Measurements from ENCODE around the gene MAPK6.
"Not testable (repeated sequence)": the region's sequence is repeated elsewhere in the genome, so short reads cannot be mapped to it uniquely, and the experiment has no call there.

MAPK6 gene

DNA sequence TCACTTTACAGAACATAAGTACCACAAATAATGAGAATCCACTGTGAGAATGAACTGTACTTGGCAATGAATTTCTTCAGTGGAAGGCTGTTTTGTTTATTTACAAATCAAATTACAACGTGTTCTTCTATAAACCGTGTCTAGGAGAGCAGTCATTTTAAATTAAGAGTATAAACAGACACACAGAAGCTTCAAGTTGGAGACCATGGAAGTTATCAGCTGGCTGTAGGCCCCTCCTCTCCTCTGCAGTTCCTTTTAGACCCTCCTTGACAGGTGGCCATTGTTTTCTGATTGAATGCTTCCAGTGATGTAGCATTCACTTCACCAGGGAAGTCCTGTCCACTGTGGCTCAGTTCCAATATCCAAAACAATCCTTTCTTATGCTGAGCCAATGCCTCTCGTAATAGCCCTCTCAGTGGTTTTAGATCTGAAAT is 7.3 kb upstream of the MAPK6 start:
- DNase-seq, result no peak

DNA sequence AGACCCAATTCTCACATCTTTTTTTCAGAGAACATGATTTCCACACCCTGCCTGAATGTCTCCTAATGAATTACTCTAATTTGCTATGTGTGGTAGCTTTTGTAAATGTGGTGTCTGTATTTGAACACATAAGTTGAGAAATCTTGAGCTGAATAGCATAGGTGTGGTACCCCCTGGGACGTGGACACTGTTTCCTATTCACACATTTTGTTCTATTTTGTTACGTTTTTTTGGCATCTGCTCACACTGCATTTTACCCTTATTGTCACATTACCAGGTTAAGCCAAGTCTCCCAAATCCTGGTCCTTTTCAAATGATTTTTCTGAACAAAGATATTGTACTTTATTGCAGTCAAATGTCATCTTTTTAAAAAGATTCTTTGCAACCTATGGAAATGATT is 6.8 kb upstream of the MAPK6 start:
- DNase-seq, result no peak

DNA sequence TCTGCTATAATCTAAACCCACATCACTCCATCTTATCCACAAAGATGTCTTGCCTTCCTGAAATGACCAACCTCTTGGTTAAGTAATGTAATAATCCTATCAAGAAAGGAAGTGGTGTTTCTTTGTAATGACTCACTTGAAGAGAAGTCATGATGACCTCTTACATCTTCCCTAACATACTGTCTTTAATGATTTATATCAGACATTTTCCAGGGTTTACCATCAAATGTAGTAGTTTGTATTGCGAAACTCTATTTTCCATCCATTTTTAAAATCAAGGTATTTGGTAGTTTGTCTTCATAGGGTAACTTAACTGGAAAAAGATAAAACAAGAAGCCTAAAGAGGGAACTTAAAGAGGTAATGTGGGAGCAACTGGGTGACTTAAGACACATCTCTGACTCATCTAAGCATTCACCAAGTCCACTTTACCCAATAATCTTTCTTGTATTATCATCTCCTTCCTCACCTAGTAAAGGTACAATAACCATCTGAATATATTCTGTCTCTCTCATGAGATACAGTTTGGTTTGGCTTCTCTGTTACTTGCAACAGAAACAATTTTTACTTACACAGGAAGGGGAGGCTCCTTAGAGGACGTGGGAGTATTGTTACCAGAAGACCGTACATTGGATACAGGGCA is 5.7 kb upstream of the MAPK6 start:
- DNase-seq, result no peak

DNA sequence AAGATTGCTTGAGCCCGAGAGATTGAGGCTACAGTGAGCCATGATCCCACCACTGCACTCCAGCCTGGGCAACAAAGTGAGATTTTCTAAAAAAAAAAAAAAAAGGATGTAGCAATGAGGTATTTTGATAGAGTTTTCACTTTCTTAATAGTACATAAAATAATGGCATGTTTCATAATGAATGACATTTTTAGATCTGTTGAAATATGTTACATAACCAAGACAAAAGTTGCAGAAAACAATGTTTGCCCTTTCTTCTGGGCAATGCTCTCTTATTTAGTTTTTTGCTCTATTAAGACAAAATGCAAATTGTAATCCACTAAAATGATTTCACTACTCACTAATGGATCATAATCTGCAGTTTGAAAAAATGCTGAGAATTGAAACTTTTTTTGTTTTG is 4.4 kb upstream of the MAPK6 start:
- no peak for DNase-seq

DNA sequence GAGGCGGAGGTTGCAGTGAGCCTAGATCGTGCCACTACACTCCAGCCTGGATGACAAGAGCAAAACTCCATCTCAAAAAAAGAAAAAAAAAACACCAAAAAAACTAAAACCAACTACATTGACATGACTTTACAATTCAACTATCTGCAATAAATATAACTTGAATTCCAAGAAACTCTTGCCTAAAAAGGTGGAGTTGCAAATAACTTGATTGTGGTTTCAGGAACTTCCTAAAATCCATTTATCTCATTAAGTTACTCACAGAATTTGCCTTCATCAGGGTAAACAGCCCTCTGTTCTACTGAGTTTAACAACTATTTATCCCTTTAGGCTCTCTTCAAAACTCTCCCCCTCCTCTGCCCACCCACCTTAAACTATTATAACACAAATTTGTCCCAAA is 2.7 kb upstream of the MAPK6 start:
- no peak for DNase-seq

GRCh38 chr15:52018244-52018643 is 775 bp upstream of the MAPK6 start:
- DNase-seq, result no peak

DNA sequence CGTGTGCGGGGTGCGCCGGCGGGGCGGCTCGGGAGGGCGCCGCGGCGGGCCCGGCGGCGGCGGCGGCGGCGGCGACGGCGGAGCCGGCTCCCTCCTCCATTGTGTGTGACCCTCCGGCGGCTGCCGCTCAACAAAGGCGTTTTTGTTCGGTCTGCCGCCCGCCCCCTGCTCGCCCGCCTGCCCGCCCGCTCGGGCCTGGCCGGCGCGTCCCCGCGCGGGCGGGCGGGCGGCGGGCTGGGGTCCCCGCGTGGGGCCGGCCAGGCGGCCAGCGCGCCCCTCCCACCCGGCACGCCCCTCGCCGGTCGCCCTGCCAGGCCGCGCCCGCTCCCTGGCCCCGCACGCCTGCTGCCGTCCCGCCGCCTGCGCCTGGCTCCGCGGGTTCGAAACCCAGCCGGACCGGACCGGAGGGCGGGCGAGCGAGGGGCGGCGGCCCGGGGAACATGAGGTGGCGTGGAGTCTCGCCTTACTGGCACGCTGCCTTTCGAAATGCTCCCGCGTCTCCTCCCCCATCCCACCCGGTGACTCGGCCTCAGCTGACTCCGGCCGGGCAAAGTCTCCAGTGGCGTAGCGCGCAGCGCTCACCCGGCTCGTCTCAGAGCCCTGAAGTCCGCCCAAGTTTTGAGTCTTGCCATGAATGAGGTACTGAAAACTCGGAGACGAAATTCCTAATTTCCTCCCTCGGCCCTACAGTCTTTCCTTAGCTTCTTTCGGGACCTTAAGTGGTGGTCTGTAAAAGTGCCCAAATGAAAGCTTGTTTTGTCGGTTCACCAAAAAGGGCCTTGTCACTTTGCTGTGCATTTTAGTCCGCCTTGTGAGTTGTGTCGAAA is 588 bp downstream of the MAPK6 start:
- DNase-seq, result peak; percentile 61

DNA sequence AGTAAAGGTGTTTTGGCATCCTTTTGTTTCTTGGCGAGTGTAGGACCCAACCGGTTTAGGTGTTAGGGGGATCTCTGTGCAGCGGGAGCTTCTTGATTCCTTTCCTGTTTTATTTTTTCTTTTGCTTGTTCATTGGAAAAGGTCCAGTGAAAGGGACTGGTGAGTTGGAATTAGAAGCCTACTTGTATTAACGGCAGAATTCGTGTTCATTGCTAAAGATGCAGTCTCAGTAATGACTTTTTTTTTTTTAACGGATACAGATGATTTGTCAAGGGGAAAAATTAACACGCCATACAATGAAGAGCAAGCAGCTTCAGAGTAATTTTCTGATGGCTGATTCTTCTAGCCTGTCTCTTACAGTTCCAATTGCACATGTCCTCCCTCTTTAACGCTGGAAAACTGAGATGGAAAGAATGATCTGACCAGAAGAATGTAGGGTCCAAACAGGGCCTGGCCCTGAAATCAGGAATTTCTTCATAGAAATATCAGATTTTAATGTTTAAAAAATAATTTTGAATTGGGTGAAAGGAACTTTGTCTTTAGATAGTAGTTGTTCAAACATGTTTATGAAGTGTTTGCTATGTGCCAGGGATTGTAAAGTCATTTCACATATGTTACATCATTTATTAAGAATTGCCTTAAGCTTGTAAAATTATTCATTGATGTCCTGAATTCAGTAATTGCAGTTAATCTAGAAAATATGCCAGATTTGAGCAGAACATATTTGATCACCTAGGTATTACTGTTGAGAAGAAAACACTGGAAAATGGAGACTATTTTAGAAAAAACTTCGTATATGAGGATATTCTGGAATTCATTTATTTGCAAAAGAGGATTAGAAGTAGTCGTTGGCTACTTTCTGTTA is 1.4 kb downstream of the MAPK6 start:
- no peak for DNase-seq

GRCh38 chr15:52021128-52021671 is 2.2 kb downstream of the MAPK6 start:
- peak; percentile 40 for DNase-seq

- no peak for DNase-seq
These were observed 3.0 kb downstream of the MAPK6 start for GRCh38 chr15:52021892-52022540.

- no peak for DNase-seq
These were observed 4.3 kb downstream of the MAPK6 start for GRCh38 chr15:52023169-52023922.

DNA sequence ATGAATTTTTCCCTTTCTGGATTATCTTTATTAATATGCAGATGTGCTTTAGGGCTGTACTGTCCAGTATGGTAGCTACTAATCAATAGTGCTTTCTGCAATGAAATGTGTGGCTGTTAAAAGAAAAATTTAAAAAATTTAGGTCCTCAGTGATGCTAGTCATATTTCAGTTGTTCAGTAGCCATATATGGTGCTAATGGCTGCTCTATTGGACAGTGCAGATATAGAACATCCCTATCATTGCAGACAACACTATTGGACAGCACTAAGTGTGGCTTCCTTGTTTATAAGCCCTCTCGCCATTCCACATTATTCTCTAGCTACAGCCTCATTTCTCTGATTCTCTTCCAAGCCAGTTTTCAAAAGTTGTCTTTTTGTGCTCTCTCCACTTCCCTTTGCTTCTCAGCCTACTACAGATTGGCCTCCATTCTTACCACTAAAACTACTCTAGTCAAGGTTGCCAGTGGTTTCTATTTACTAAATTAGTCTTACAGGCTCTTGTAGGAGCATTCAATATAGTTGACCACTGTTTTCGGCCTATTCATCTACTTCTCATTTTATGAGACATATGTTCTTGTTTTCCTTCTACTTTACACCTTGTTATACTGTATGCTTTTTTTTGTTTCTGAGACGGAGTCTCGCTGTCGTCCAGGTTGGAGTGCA is 9.5 kb downstream of the MAPK6 start:
- DNase-seq, result no peak

DNA sequence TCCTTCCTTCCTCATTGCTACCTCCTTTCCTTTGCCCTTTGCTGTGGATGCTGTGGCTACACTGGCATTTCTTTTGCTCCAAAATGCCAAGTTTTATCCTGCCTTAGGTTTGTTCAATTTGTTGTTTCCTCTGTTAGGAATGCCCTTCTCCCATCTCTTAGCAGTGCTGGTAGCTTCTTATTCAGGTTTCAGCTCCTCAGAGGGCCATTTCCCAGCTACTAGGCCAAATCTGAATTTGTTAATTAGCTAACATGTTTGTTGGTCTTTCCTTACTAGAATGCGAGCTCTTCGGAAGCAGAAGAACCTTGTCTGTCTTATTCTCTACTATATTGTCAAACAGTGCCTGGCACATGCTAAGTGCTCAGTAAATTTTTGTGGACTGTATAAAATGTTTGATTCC is 11.0 kb downstream of the MAPK6 start:
- no peak for DNase-seq

DNA sequence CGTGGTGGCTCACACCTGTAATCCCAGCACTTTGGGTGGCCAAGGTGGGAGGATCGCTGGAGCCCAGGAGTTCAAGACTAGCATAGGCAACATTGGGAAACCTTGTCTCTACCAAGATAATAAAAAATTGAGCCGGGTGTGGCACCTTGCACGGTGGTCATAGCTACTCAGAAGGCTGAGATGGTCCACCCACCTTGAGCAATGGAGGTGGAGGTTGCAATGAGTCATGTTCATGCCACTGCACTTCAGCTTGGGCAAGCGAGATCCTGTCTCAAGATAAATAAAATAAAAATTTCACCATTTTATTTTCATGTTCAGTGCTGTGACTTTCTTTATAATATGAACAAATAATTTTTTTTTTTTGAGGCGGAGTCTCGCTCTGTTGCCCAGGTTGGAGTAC is 12.5 kb downstream of the MAPK6 start:
- no peak for DNase-seq

DNA sequence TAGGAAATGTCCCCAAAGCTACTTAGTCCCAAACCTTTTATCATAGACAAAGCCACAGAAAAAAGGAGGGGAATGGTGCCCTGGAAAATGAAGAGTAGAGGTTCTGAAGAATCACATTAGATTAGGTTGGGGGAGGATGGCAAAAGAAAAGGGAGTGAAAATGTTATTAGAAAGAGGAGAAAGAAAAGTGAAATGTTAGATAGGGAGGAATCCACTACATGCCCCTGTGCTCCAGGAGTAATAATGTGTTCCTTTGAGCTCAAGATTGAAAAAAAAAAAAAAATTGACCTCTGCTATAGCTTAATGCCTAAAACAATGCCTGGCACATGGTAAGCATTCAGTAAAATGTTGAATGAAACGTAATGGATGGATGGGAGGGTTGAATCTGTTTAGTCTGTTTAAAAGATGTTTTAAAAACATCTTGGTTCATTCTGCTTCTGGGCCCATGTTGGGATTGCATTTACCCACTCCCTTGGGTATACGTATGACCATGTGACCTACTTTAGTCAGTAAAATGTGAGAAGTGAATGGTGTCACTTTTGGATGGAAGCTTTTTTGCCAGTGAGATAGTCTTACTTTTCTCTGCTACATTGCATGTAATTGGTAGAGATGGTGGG is 19.0 kb downstream of the MAPK6 start:
- no peak for DNase-seq

- no peak for DNase-seq
These were observed 21.1 kb downstream of the MAPK6 start for GRCh38 chr15:52039925-52040781.

DNA sequence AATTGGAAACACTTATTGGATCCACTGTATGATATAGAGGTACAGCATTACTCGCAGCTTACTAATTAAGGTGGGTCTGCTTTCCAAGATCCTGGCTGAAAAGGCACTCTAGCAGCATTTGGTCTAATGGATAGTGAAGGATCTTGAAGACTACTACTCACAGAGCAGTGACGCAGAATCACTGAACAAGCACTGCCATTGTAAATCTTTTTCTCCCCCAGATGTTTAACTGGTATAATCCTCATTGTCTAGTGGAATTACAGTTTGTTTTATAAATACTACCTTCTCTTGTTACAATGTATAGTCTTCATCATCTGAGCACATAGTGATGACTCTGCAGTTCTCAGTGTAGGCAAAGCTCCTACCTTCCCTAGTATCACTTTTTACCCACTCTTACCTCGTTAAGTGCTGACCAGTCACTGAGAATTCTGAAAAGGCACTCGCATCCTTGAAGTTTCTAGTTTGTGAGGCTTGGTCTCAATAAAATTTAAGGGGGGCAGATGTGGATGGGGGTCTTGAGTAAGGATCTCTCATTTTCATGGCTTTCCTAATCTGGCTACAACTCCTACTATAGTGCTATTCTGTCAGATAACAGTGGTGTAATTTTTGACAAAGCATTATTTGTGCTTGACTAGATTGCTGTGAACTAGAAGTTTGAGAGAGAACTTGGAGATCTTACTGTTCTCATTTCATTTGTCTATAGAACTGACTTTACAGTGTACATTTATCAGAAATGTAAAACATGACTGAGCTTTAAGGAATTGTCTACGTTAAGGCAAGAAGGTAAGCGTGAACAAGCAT is 23.2 kb downstream of the MAPK6 start:
- no peak for DNase-seq

DNA sequence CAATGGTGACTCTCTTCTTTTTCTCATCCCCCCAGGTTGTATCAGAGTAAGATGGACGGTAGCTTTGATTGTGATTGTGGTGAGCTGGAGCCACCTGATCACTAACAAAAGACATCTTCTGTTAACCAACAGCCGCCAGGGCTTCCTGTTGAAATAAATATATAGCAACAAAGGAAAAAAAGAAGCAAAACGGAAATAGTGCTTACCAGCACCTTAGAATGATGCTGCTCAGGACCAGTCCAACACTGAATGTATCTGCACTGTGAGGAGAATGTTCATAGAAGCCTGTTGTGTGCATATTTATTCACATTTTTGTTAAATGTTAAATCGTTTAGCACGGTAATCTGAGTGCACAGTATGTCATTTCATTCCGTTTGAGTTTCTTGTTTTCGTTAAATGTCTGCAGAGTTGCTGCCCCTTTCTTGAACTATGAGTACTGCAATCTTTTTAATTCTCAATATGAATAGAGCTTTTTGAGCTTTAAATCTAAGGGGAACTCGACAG is 26.8 kb downstream of the MAPK6 start:
- DNase-seq, result not testable (repeated sequence)

GRCh38 chr15:52046552-52046951 is 27.5 kb downstream of the MAPK6 start:
- not testable (repeated sequence) for DNase-seq
